HG03342 (cell line): ENCODE results near the gene ATXN2.
"Not testable (repeated sequence)": the region's sequence is repeated elsewhere in the genome, so short reads cannot be mapped to it uniquely, and the experiment has no call there.

Experiments
- ATAC-seq: cut with Tn5 transposase; IDR thresholded peaks from one replicate; pipeline ENCODE4 v1.9.1; 2021; ENCODE audit warnings: mild to moderate bottlenecking, moderate library complexity; ENCODE audit not compliant: unreplicated experiment

Gene ATXN2

DNA sequence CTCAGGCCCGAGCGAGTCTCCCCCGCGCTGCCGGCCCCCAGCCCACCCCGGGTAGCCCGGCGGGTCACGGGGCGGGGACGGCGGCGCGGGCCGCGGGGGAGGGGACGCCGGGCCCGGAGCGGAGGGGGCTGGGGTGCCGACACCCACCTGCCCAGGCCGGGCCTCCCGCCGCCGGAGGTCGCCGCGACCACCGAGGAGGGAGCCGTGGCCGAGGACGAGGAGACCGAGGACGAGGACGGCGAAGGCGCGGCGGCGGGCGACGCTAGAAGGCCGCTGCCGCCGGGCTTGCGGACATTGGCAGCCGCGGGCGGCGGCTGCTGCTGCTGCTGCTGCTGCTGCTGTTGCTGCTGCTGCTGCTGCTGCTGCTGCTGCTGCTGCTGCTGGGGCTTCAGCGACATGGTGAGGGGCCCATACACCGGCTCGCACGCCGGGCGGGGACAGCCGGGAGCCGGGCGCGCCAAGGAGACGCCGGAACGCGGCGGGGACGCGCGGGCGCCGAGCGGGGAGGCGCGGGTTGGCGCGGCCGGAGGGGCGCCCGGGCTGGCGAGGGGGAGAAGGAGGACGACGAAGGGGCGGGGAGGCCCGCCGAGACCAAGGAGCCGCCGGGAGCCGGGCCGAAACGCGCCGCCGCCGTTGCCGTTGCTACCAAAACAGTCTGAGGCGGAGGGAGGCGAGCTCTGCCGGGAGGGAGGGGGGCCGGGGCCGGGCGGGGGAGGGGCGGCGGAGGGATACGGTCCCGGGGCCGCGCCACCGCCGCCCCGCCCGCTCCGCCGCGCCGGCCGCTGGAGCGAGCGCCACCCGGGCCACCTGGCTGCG is at the start of gene ATXN2:
Gene ATXN2 (minus strand): TSS at position 679 of the 816 bp plus-strand sequence. CDS start 281 bp downstream, at position 398.
- peak; percentile 36 for ATAC-seq

- ATAC-seq, result no peak
Measured at GRCh38 chr12:111645433-111645832, 46.3 kb upstream of the ATXN2 start.

GRCh38 chr12:111643427-111643826 is 44.3 kb upstream of the ATXN2 start:
- ATAC-seq, result no peak

- ATAC-seq, result no peak
Measured at GRCh38 chr12:111642681-111643426, 43.7 kb upstream of the ATXN2 start.

- ATAC-seq, result no peak
Measured at GRCh38 chr12:111640506-111640905, 41.4 kb upstream of the ATXN2 start.

- no peak for ATAC-seq
Measured at GRCh38 chr12:111638556-111638955, 39.4 kb upstream of the ATXN2 start.

DNA sequence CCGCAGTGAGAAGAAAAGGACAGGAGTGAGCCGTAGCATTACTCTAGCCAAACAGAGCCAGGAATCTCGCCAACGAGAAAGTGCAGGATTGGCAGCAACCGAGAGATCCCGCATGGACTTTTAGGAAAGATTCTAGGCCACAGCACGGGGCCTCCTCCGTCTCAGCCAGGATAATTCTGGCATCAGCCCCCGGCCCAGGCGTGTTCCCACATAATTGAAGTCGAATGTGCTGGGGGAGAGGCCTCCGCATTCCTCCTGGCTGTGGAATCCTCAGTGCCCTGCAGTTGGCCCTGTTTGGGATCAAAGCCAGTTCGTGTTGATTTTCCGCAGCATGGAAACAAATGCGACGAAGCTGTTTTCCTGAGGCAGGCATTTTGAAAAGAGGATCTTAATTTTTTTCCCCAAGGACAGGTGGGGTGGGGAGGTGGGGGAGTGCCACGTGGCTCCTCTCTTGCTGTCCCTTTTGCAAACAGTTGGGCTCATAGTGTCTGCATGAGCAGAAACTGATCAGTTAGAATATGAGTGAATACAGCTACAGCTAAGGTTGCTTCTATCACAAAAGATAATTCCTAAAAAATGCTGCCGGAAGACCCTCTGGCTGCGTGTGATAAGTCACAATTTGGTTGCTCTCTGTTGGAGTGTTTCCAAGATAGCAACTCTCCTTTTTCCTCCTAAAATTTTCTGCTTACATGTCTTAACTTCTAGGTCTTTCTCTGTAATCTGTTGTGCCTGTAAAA is 37.3 kb upstream of the ATXN2 start:
- ATAC-seq, result no peak

DNA sequence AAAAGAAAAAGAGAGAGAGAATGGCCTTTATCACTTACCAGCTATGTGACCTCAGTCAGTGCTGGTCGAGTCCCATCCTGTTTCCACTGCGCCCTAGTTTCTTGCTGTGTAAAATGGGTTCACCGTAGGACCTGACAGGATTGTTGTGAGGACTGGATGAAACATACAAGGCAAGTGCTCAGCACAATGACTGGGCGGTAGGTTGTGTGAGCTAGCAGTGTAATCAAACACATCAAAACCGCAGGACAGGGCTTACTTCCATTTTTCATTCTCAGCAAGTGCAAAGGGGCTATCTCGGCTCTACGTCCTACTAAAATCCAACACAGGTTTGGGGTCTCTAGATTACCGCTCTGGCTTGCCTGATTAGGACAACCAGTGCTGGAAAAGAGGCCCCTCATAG is 36.4 kb upstream of the ATXN2 start:
- no peak for ATAC-seq

DNA sequence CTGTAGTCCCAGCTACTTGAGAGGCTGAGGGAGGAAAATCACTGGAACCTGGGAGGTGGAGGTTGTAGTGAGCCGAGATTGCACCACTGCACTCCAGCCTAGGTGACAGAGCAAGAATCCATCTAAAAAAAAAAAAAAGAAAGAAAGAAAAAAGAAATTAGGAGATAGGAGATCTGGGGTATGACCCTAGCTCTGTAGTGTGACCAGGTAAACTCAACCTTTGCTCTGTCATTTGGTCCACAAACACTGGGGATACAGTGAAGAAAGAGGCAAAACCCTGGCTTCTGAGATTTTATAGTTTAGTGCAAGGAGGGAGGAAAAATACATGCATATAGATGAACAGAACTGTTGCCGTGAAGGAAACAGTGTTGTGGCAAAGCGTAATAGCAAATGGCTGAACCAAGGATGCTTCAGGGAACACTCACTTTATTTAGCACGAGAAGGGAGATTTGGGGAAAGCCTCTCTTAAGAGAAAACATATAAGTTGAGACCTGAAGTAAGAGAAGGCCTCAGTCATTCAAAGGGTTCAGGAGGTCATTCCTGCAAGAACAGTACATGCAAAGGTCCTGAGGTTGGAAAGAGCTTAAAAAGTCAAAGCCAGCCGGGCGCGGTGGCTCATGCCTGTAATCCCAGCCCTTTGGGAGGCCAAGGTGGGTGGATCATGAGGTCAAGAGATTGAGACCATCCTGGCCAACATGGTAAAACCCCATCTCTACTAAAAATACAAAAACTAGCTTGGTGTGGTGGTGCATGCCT is 29.6 kb upstream of the ATXN2 start:
- no peak for ATAC-seq

GRCh38 chr12:111626230-111626629 is 27.1 kb upstream of the ATXN2 start:
- no peak for ATAC-seq

- no peak for ATAC-seq
Measured at GRCh38 chr12:111624540-111624939, 25.4 kb upstream of the ATXN2 start.

GRCh38 chr12:111617841-111618240 is 18.7 kb upstream of the ATXN2 start:
- not testable (repeated sequence) for ATAC-seq

DNA sequence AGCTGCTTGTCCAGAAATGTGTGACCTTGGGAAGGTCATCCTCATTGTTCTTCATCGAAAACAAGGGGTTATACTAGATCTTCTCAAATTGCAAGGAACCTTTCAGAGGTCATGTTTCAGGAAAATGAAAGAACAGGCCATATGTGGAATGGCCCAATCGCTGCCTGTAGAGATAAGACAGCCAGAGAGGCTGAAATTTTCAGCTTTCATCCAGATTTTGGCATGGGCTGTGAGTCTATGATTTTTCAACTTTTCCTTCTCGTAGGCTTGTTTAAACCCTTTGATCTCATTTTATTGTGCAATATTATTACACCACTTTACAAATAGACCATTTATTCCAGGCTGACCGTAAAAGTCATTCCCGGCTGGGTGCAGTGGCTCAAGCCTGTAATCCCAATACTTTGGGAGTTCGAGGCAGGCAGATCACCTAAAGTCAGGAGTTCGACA is 17.1 kb upstream of the ATXN2 start:
- no peak for ATAC-seq

- ATAC-seq, result no peak
Measured at GRCh38 chr12:111607239-111607638, 8.1 kb upstream of the ATXN2 start.

DNA sequence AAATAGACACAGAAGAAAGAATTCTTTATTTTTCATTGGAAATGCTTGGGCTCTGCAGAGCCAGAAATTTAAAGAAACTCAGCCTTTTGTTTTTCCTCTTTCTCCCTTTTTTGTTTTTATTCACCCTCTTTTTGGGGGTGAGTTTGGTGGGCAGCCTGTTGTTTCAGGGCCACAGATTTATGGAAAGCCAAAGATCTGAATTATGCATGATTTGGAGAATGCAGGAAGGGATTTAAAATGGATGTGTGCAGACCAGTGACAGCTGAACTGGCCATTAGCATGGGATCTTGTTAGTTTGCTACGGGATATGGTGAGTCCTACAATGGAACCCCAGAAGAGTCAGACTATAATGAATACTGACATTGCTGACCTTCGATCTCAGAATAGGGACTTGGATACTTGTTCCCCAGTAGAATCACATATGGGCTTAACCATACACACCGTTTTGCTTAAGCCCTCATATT is 7.7 kb upstream of the ATXN2 start:
- no peak for ATAC-seq

DNA sequence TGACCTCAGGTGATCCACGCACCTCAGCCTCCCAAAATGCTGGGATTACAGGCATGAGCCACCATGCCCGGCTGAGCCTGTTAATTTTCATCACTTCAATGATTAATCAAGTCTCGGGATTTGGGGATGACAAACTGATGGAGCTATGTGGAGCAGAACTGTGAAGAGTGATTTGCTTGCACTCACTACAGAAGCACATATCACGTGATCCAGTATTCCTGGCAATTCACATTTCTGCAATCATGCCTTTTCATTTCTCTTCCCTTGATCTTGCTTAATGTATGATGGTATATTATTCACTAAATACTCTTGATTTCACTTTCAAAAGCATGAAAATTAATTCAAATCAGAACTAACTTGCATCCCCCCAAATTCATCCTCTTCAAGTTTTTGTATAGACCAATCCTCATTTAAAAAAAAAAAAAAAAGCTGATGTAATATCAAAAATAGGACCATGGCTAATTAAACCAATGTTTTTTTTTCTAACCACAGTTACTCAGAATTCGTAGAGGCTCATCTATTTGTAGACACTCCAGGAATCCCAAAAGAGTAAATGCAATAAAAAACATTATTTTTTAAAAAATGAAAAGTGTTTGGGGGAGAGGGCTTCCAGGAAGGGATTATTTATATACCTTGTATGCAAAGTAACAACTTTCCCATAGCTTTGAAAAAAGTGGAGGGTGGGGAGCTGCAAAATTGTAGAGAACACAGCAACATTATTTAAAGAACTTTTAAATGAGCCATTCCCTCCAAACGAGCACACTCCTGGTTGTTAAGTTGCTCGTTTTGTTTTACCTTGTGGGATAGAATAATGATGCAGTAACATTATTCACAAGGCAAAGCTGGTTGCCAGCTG is 7.0 kb upstream of the ATXN2 start:
- no peak for ATAC-seq

DNA sequence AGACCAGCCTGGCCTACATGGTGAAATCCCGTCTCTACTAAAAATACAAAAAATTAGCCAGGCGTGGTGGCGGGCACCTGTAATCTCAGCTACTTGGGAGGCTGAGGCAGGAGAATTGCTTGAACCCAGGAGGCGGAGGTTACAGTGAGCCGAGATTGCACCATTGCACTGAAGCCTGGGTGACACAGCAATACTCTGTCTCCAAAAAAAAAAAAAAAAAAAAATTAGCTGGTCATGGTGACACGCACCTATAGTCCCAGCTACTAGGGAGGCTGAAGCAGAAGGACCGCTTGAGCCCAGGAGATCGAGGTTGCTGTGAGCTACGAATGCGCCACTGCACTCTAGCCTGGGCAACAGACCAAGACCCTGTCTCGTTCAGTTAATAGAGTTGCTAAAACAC is 3.7 kb upstream of the ATXN2 start:
- not testable (repeated sequence) for ATAC-seq

DNA sequence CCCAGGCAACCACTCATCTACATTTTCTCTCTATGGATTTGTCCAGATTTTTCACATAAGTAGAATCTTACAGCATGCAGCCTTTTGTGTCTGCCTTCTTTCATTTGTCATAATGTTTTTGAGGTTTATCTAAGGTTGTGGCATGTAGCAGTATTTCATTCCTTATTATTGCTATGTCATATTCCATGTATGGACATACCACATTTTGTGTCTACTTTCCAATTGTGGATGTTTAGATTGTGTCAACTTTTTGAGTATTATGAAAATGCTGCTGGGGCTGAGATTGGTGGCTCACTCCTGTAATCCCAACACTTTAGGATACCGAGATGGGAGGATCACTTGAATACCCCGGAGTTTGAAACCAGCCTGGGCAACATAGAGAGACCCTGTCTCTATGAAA is 3.2 kb upstream of the ATXN2 start:
- ATAC-seq, result no peak

DNA sequence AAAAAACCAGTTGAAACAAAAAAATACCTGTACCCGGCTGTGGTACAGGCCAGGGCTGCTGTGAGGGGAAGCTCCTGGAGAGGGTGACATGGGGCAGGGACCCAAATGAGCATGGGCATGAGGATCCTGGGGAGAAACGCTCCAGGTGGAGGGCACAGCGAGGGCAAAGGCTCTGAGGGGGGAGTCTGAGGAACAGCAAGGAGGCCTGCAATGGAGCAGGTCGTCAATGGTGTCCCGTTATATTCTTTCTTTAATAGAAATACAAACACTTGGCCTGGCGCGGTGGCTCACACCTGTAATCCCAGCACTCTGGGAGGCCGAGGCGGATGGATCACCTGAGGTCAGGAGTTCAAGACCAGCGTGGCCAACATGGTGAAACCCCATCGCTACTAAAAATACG is 1.9 kb upstream of the ATXN2 start:
- ATAC-seq, result not testable (repeated sequence)

- ATAC-seq, result no peak
Measured at GRCh38 chr12:111600205-111600642, 1.1 kb upstream of the ATXN2 start.
